HepG2 (cell line): Measurements from ENCODE around the gene PPP3CB. TPM values are rescaled to one million over a fixed set of nuclear protein-coding genes. Genes with fewer than 3 reads are reported as not detected.

Source experiments
- BRCA1 ChIP-seq: sonication (generic); formaldehyde crosslinking; IDR thresholded peaks from 2 replicates; pipeline ENCODE4 v1.4.0; 2020; ENCODE audit warnings: missing genetic modification reagents
- FOXA3 ChIP-seq: IDR thresholded peaks from 2 replicates; pipeline ENCODE4 v1.6.1; 2016; ENCODE audit warnings: missing genetic modification reagents, missing compliant biosample characterization
- HNRNPK ChIP-seq: fragments of 200-400 bp; formaldehyde crosslinking; IDR thresholded peaks from 2 replicates; pipeline ENCODE4 v1.6.1; 2018; ENCODE audit warnings: low read length, low read depth, moderate library complexity, mild to moderate bottlenecking; ENCODE audit not compliant: poor library complexity, severe bottlenecking
- IKZF1 ChIP-seq: fragments of 450-650 bp; IDR thresholded peaks from 2 replicates; pipeline ENCODE4 v1.7.1; 2016
- NPAS2 ChIP-seq: sonication (generic); formaldehyde crosslinking; IDR thresholded peaks from 2 replicates; pipeline ENCODE4 v1.8.0; 2022; ENCODE audit warnings: mild to moderate bottlenecking, missing genetic modification reagents, borderline replicate concordance
- RAD21 ChIP-seq: fragments of 450-650 bp; formaldehyde crosslinking; IDR thresholded peaks from 2 replicates; pipeline ENCODE4 v1.5.0; 2020; ENCODE audit warnings: mild to moderate bottlenecking
- RFX5 ChIP-seq: IDR thresholded peaks from 2 replicates; pipeline ENCODE4 v1.6.1; 2011; ENCODE audit warnings: low read depth, low read length, improper control_type of control experiment
- SIN3B ChIP-seq: fragments of 150-350 bp; IDR thresholded peaks from 2 replicates; pipeline ENCODE4 v1.6.1; 2014; ENCODE audit warnings: low read length
- SOX5 ChIP-seq: IDR thresholded peaks from 2 replicates; pipeline ENCODE4 v1.6.1; 2016; ENCODE audit warnings: borderline replicate concordance
- ZNF10 ChIP-seq: sonication (generic); formaldehyde crosslinking; IDR thresholded peaks from 2 replicates; pipeline ENCODE4 v1.4.0; 2020; ENCODE audit warnings: mild to moderate bottlenecking, low read depth, missing genetic modification reagents, borderline replicate concordance
- ZNF510 ChIP-seq: sonication (generic); formaldehyde crosslinking; IDR thresholded peaks from 2 replicates; pipeline ENCODE4 v1.4.0; 2020; ENCODE audit warnings: low read depth, mild to moderate bottlenecking, missing genetic modification reagents
- ZSCAN25 ChIP-seq: sonication (generic); formaldehyde crosslinking; IDR thresholded peaks from 2 replicates; pipeline ENCODE4 v1.8.0; 2022; ENCODE audit warnings: mild to moderate bottlenecking, missing genetic modification reagents
- polyA plus RNA-seq, 8 experiments: library from polyadenylated mRNA; depleted of rRNA in 3 of 8; stranded (reverse) in 7 of 8; unstranded in 1 of 8; fragments of >200 nt; fragmentation: Illumina TruSeq in 4 of 8; extraction: Trizol in 4 of 8; gene quantifications; 2 replicates each; pipeline versions ENCODE4 v1.2.1 to v1.2.3, GENCODE V29; 2011 to 2016; ENCODE audit warnings: low read depth in 4 of 8, missing spikeins in 1 of 8, mixed read lengths in 1 of 8; ENCODE audit not compliant: insufficient read depth in 1 of 8
- total RNA-seq, 5 experiments: library from RNA; depleted of rRNA; stranded (reverse); fragments of >200 nt; fragmentation: Illumina TruSeq; extraction: Trizol; gene quantifications; 2 replicates each; pipeline ENCODE4 v1.2.3, GENCODE V29; 2016; ENCODE audit warnings: low read depth in 1 of 5
- TF ChIP-seq, protein P1 (sequence below): sonication (generic); formaldehyde crosslinking; IDR thresholded peaks from 2 replicates; pipeline ENCODE4 v1.4.0; 2020; ENCODE audit warnings: missing genetic modification reagents
- TF ChIP-seq, protein P2 (sequence below): IDR thresholded peaks from 2 replicates; pipeline ENCODE4 v1.6.1; 2012; ENCODE audit warnings: low read length, improper control_type of control experiment
- TF ChIP-seq, protein P3 (sequence below): sonication (generic); formaldehyde crosslinking; IDR thresholded peaks from 2 replicates; pipeline ENCODE4 v1.5.1; 2020; ENCODE audit warnings: mild to moderate bottlenecking, missing genetic modification reagents, moderate library complexity
- TF ChIP-seq, protein P4 (sequence below): IDR thresholded peaks from 2 replicates; pipeline ENCODE4 v1.6.1; 2012; ENCODE audit warnings: inconsistent platforms

PPP3CB gene
- total and polyA plus RNA-seq, 2 of the 13 experiments (the other 11 are each of a cell fraction or from before 2014, with no cell fraction given), result 8.7 to 11.4 TPM

DNA sequence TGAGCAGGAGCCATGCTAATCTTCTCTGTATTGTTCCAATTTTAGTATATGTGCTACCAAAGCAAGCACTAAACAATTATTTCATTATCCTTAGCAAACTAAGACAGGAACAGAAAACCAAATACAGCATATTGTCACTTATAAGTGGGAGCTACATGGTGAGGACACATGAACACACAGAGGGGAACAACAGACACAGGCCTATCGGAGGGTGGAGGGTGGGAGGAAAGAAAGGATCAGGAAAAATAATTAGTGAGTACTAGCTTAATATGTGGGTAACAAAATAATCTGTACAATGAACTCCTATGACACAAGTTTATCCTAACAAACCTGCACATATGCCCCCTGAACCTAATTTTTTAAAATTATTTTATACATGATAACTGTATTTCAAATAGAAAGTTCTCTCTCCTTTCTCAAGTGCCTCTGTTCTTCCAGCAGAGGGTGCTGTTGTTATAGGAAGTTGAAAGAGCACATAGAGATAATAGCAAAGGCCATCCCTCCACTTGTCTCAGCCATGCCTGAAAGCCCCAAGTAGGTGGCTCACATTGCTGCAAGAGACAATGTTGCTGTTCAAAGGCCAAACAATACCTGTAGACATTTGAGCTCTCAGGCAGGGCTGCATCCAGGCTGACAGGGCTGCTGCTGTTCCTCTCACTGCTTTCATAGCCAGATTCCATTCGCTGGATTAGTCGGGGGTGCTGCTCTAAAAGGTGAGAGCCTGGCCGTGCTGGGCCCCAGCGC lies 33.4 kb upstream of the PPP3CB start (continued):
- TF ChIP-seq, protein P1, sequence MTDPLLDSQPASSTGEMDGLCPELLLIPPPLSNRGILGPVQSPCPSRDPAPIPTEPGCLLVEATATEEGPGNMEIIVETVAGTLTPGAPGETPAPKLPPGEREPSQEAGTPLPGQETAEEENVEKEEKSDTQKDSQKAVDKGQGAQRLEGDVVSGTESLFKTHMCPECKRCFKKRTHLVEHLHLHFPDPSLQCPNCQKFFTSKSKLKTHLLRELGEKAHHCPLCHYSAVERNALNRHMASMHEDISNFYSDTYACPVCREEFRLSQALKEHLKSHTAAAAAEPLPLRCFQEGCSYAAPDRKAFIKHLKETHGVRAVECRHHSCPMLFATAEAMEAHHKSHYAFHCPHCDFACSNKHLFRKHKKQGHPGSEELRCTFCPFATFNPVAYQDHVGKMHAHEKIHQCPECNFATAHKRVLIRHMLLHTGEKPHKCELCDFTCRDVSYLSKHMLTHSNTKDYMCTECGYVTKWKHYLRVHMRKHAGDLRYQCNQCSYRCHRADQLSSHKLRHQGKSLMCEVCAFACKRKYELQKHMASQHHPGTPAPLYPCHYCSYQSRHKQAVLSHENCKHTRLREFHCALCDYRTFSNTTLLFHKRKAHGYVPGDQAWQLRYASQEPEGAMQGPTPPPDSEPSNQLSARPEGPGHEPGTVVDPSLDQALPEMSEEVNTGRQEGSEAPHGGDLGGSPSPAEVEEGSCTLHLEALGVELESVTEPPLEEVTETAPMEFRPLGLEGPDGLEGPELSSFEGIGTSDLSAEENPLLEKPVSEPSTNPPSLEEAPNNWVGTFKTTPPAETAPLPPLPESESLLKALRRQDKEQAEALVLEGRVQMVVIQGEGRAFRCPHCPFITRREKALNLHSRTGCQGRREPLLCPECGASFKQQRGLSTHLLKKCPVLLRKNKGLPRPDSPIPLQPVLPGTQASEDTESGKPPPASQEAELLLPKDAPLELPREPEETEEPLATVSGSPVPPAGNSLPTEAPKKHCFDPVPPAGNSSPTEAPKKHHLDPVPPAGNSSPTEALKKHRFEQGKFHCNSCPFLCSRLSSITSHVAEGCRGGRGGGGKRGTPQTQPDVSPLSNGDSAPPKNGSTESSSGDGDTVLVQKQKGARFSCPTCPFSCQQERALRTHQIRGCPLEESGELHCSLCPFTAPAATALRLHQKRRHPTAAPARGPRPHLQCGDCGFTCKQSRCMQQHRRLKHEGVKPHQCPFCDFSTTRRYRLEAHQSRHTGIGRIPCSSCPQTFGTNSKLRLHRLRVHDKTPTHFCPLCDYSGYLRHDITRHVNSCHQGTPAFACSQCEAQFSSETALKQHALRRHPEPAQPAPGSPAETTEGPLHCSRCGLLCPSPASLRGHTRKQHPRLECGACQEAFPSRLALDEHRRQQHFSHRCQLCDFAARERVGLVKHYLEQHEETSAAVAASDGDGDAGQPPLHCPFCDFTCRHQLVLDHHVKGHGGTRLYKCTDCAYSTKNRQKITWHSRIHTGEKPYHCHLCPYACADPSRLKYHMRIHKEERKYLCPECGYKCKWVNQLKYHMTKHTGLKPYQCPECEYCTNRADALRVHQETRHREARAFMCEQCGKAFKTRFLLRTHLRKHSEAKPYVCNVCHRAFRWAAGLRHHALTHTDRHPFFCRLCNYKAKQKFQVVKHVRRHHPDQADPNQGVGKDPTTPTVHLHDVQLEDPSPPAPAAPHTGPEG, result no peak
- TF ChIP-seq ZNF10 (no peak), IKZF1 (no peak), SOX5 (CRISPR knock-in tag) (peak; percentile 70), SIN3B (no peak), RAD21 (peak; percentile 92), ZNF510 (CRISPR knock-in tag) (no peak), NPAS2 (no peak), HNRNPK (peak; percentile 41), RFX5 (no peak), ZSCAN25 (CRISPR knock-in tag) (0 out of 2 replicates have a peak, but pooled peaks have one; percentile 20), BRCA1 (CRISPR knock-in tag) (0 out of 2 replicates have a peak, but pooled peaks have one; percentile 36), FOXA3 (CRISPR knock-in tag) (no peak)
- TF ChIP-seq, protein P2, sequence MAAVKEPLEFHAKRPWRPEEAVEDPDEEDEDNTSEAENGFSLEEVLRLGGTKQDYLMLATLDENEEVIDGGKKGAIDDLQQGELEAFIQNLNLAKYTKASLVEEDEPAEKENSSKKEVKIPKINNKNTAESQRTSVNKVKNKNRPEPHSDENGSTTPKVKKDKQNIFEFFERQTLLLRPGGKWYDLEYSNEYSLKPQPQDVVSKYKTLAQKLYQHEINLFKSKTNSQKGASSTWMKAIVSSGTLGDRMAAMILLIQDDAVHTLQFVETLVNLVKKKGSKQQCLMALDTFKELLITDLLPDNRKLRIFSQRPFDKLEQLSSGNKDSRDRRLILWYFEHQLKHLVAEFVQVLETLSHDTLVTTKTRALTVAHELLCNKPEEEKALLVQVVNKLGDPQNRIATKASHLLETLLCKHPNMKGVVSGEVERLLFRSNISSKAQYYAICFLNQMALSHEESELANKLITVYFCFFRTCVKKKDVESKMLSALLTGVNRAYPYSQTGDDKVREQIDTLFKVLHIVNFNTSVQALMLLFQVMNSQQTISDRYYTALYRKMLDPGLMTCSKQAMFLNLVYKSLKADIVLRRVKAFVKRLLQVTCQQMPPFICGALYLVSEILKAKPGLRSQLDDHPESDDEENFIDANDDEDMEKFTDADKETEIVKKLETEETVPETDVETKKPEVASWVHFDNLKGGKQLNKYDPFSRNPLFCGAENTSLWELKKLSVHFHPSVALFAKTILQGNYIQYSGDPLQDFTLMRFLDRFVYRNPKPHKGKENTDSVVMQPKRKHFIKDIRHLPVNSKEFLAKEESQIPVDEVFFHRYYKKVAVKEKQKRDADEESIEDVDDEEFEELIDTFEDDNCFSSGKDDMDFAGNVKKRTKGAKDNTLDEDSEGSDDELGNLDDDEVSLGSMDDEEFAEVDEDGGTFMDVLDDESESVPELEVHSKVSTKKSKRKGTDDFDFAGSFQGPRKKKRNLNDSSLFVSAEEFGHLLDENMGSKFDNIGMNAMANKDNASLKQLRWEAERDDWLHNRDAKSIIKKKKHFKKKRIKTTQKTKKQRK, result no peak
- TF ChIP-seq, protein P3, sequence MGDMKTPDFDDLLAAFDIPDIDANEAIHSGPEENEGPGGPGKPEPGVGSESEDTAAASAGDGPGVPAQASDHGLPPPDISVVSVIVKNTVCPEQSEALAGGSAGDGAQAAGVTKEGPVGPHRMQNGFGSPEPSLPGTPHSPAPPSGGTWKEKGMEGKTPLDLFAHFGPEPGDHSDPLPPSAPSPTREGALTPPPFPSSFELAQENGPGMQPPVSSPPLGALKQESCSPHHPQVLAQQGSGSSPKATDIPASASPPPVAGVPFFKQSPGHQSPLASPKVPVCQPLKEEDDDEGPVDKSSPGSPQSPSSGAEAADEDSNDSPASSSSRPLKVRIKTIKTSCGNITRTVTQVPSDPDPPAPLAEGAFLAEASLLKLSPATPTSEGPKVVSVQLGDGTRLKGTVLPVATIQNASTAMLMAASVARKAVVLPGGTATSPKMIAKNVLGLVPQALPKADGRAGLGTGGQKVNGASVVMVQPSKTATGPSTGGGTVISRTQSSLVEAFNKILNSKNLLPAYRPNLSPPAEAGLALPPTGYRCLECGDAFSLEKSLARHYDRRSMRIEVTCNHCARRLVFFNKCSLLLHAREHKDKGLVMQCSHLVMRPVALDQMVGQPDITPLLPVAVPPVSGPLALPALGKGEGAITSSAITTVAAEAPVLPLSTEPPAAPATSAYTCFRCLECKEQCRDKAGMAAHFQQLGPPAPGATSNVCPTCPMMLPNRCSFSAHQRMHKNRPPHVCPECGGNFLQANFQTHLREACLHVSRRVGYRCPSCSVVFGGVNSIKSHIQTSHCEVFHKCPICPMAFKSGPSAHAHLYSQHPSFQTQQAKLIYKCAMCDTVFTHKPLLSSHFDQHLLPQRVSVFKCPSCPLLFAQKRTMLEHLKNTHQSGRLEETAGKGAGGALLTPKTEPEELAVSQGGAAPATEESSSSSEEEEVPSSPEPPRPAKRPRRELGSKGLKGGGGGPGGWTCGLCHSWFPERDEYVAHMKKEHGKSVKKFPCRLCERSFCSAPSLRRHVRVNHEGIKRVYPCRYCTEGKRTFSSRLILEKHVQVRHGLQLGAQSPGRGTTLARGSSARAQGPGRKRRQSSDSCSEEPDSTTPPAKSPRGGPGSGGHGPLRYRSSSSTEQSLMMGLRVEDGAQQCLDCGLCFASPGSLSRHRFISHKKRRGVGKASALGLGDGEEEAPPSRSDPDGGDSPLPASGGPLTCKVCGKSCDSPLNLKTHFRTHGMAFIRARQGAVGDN, result 0 out of 2 replicates have a peak, but pooled peaks have one; percentile 13
- TF ChIP-seq, protein P4, sequence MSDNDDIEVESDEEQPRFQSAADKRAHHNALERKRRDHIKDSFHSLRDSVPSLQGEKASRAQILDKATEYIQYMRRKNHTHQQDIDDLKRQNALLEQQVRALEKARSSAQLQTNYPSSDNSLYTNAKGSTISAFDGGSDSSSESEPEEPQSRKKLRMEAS, result 0 out of 2 replicates have a peak, but pooled peaks have one; percentile 18
